Vagina (tissue), 2 donors: ENCODE data around the gene RCOR3. TPM values are rescaled to one million over a fixed set of nuclear protein-coding genes. Genes with fewer than 3 reads are reported as not detected.

Source experiments
- DNase-seq, 2 donors: peaks; one replicate each; pipeline ENCODE4 v3.0.0-alpha.2; 2017; ENCODE audit errors: extremely low spot score in 2 of 2
- H3K27ac ChIP-seq: fragments of 200-600 bp; sonication (generic); one replicate; pipeline ENCODE4 v1.5.1; 2019
- H3K27me3 ChIP-seq: fragments of 200-600 bp; sonication (generic); one replicate; pipeline ENCODE4 v1.5.1; 2019
- H3K36me3 ChIP-seq, 2 donors: fragments of 200-600 bp; sonication (generic); one replicate each; pipeline ENCODE4 v1.5.1; 2017 to 2019
- H3K4me1 ChIP-seq: fragments of 200-600 bp; sonication (generic); one replicate; pipeline ENCODE4 v1.5.1; 2019
- H3K4me3 ChIP-seq, 2 donors: fragments of 200-600 bp; sonication (generic); 1 replicate in 1 of 2; 2 replicates in 1 of 2; pipeline ENCODE4 v1.5.1; 2016 to 2019
- H3K9me3 ChIP-seq: fragments of 200-600 bp; sonication (generic); one replicate; pipeline ENCODE4 v1.5.1; 2019
- CTCF ChIP-seq, 3 experiments: fragments of 450-650 bp in 2 of 3; fragments of 200-600 bp in 1 of 3; sonication (generic) in 1 of 3; IDR thresholded peaks; one replicate each; pipeline ENCODE4 v1.5.1; 2017 to 2019; ENCODE audit warnings: antibody characterized with exemption in 3 of 3, mild to moderate bottlenecking in 2 of 3, moderate library complexity in 2 of 3
- POLR2A ChIP-seq, 2 donors: fragments of 450-650 bp; IDR thresholded peaks; one replicate each; pipeline ENCODE4 v1.6.1; 2017; ENCODE audit warnings: antibody characterized with exemption in 2 of 2, mild to moderate bottlenecking in 2 of 2, moderate library complexity in 2 of 2
- POLR2AphosphoS5 ChIP-seq, 2 donors: sonication (generic); formaldehyde crosslinking; IDR thresholded peaks; one replicate each; pipeline ENCODE4 v1.9.0; 2017; ENCODE audit warnings: antibody characterized with exemption in 2 of 2, mild to moderate bottlenecking in 2 of 2, low read depth in 1 of 2; ENCODE audit not compliant: insufficient read depth in 1 of 2
- intact Hi-C: fragments of 100-400 bp; cut with DNase I; formaldehyde crosslinking; loops from one replicate; pipeline ENCODE4 v1.15.1; 2023
- total RNA-seq: library from RNA; depleted of rRNA; stranded (reverse); fragments of >200 nt; gene quantifications from one replicate; pipeline ENCODE4 v1.2.3, GENCODE V29; 2016

Gene RCOR3
- total RNA-seq, 1 donor from 2014 or later: 58.4 TPM

- TF ChIP-seq POLR2A (IDR thresholded peaks at IDR 0.05): no peak
- TF ChIP-seq CTCF (IDR thresholded peaks at IDR 0.05): no peak
- TF ChIP-seq POLR2AphosphoS5 (IDR thresholded peaks at IDR 0.05; ENCODE audit: insufficient read depth in 1 of 2, low read depth in 1 of 2): no peak
Measured at GRCh38 chr1:211333906-211334305, 74.7 kb downstream of the RCOR3 start.

GRCh38 chr1:211334986-211335385, 75.8 kb downstream of the RCOR3 start:
- H3K27ac ChIP-seq: no peak overlapping the region
- H3K4me1 ChIP-seq: peaks cover 44% of the 10 kb centered on the region
- peak in 1 of 2 donors; percentile 32 for DNase-seq

More at GRCh38 chr1:211333906-211334305, 74.7 kb downstream of the RCOR3 start:
- intact Hi-C loops: no loop called here
- no peaks in the 10 kb centered on the region for H3K27me3 ChIP-seq
- no peak overlapping the region for H3K4me3 ChIP-seq
- H3K27ac ChIP-seq: no peak overlapping the region
- no peaks in the 10 kb centered on the region for H3K9me3 ChIP-seq
- peaks cover 47% of the 10 kb centered on the region for H3K4me1 ChIP-seq
- peak in 1 of 2 donors; percentile 44 for DNase-seq
- H3K36me3 ChIP-seq: no peaks in the 10 kb centered on the region

GRCh38 chr1:211335522-211336157, 76.5 kb downstream of the RCOR3 start:
- Histone ChIP-seq H3K9me3 (no peaks in the 10 kb centered on the region), H3K4me3 (no peak overlapping the region), H3K27ac (no peak overlapping the region), H3K27me3 (no peaks in the 10 kb centered on the region), H3K36me3 (no peaks in the 10 kb centered on the region), H3K4me1 (peaks cover 44% of the 10 kb centered on the region)
- intact Hi-C loops: no loop called here
- DNase-seq: peak in 1 of 2 donors; percentile 44
- TF ChIP-seq POLR2A (IDR thresholded peaks at IDR 0.05): no peak

More at GRCh38 chr1:211334986-211335385, 75.8 kb downstream of the RCOR3 start:
- no peak overlapping the region for H3K4me3 ChIP-seq
- no peaks in the 10 kb centered on the region for H3K27me3 ChIP-seq
- no peaks in the 10 kb centered on the region for H3K36me3 ChIP-seq
- intact Hi-C loops: no loop called here
- no peaks in the 10 kb centered on the region for H3K9me3 ChIP-seq
- no peak for TF ChIP-seq POLR2AphosphoS5 (IDR thresholded peaks at IDR 0.05; ENCODE audit: insufficient read depth in 1 of 2, low read depth in 1 of 2)
- no peak for TF ChIP-seq CTCF (IDR thresholded peaks at IDR 0.05)
- no peak for TF ChIP-seq POLR2A (IDR thresholded peaks at IDR 0.05)

- peak in 1 of 2 donors; percentile 74 for DNase-seq
- Histone ChIP-seq H3K27me3 (no peaks in the 10 kb centered on the region), H3K36me3 (no peaks in the 10 kb centered on the region), H3K27ac (no peak overlapping the region), H3K4me3 (no peak overlapping the region), H3K4me1 (peaks cover 40% of the 10 kb centered on the region), H3K9me3 (no peaks in the 10 kb centered on the region)
- TF ChIP-seq POLR2AphosphoS5 (IDR thresholded peaks at IDR 0.05; ENCODE audit: insufficient read depth in 1 of 2, low read depth in 1 of 2) (no peak), CTCF (IDR thresholded peaks at IDR 0.05) (no peak), POLR2A (IDR thresholded peaks at IDR 0.05) (no peak)
- intact Hi-C loops: no loop called here
Measured at GRCh38 chr1:211336161-211336560, 77.0 kb downstream of the RCOR3 start.

- Histone ChIP-seq H3K4me1 (peaks cover 34% of the 10 kb centered on the region), H3K27me3 (no peaks in the 10 kb centered on the region), H3K27ac (no peak overlapping the region), H3K9me3 (no peaks in the 10 kb centered on the region), H3K36me3 (no peaks in the 10 kb centered on the region), H3K4me3 (no peak overlapping the region)
- intact Hi-C loops: no loop called here
- TF ChIP-seq CTCF (IDR thresholded peaks at IDR 0.05) (no peak), POLR2A (IDR thresholded peaks at IDR 0.05) (no peak), POLR2AphosphoS5 (IDR thresholded peaks at IDR 0.05; ENCODE audit: insufficient read depth in 1 of 2, low read depth in 1 of 2) (no peak)
- peak in 1 of 2 donors; percentile 42 for DNase-seq
Measured at GRCh38 chr1:211336775-211337174, 77.6 kb downstream of the RCOR3 start.
